Measurements from ENCODE around the gene ST3GAL3. TPM values are rescaled to one million over a fixed set of nuclear protein-coding genes. Genes with fewer than 3 reads are reported as not detected.

Gene ST3GAL3
- total and polyA plus RNA-seq, 2 of the 13 experiments (the other 11 are each of a cell fraction or from before 2014, with no cell fraction given), result 5.1 to 8.1 TPM

DNA sequence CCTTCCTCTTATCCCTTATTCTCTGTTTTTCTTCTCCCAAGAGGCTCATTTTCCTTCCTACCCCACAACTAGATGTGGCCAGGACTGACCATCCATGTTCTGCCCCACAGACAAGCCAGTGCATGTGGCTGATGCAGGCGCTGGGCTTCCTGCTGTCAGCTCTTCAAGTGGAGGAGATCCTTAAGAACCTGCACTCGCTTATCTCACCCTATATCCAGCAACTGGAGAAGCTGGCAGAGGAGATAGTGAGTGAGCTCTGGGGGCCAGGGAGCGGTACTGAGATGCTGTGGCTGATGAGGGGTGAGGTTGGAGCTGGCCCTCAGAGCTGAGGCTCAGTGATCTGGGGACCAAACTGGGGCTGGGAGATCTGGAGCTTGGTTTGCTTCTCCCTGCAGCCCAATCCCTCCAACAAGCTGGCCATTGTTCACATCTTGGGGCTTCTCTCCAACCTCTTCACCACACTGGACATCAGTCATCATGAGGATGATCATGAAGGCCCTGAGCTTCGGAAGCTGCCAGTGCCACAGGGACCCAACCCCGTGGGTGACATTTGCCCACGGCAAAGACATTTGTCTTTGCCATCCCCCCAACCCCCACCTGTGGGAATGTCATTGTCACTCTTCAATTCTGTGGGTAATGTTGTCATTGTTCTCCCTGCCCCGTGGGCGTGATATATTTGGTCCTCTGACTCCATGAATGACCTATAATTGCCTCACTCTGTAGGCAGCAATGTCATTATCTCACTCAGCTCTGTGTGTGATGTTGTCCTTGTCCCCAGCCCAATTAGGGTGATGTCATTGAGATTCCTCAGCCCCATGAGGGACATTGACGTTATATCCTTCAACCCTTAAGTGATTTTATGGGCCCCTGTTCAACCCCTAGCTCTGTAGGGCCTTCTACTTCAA, 251.3 kb downstream of the ST3GAL3 start:
- no peak overlapping the region for H3K4me2 ChIP-seq (ENCODE audit: low read depth, low read length)
- in situ Hi-C loops (cut with HindIII; ENCODE audit: extremely low pct_ligation_motif_present, low pct_unique_long_range_greater_than_20kb) (no loop called here), intact Hi-C loops (cut with micrococcal nuclease; ENCODE audit: unreplicated experiment) (no loop called here)
- H3K27ac ChIP-seq (ENCODE audit: extremely low read length, insufficient read depth, low read length), result no peak overlapping the region
- TF ChIP-seq, protein P1, sequence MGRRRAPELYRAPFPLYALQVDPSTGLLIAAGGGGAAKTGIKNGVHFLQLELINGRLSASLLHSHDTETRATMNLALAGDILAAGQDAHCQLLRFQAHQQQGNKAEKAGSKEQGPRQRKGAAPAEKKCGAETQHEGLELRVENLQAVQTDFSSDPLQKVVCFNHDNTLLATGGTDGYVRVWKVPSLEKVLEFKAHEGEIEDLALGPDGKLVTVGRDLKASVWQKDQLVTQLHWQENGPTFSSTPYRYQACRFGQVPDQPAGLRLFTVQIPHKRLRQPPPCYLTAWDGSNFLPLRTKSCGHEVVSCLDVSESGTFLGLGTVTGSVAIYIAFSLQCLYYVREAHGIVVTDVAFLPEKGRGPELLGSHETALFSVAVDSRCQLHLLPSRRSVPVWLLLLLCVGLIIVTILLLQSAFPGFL (CRISPR knock-in tag; IDR thresholded peaks at IDR 0.05), result no peak
- TF ChIP-seq ATF7 (IDR thresholded peaks at IDR 0.05), result peak; percentile 52
- no peak for TF ChIP-seq ATF7 (CRISPR knock-in tag; IDR thresholded peaks at IDR 0.05)
- FAIRE-seq (no peak), ATAC-seq (no peak), DNase-seq (ENCODE audit: low spot score) (no peak)
- BruUV-seq (replicated peaks), result no TSS peak
- H2AFZ ChIP-seq (ENCODE audit: low read length), result no peak overlapping the region
- ChIA-PET CTCF (ENCODE audit: low intra/inter-chr PET ratio, low total read pairs) (no interaction called here), POLR2A (interaction anchor here (0.5 kb wide), 1 partner anchor 9 kb away, joined by 3 read pairs; no protein-coding TSS in a partner anchor)
- no peaks in the 10 kb centered on the region for H3K4me1 ChIP-seq (ENCODE audit: insufficient read depth, low read length)
- H3K9me3 ChIP-seq (ENCODE audit: low read length), result no peaks in the 10 kb centered on the region
- H4K20me1 ChIP-seq (ENCODE audit: insufficient read depth, low read length), result no peaks in the 10 kb centered on the region
- no peaks in the 10 kb centered on the region for H3K27me3 ChIP-seq (ENCODE audit: control insufficient read depth in 1 of 2, insufficient read depth in 2 of 2, low read length in 2 of 2)
- H3K9ac ChIP-seq (ENCODE audit: insufficient read depth, low read depth, low read length), result no peak overlapping the region
- H3K4me3 ChIP-seq (replicated peaks in 1 of 3; ENCODE audit: insufficient read depth in 1 of 3, low read depth in 2 of 3, low read length in 3 of 3), result no peak overlapping the region
- no peaks in the 10 kb centered on the region for H3K79me2 ChIP-seq (ENCODE audit: insufficient read depth, low read length)
- peaks cover 5 to 22% of the 10 kb centered on the region in 2 experiments; a peak in 4 of 5 replicates for H3K36me3 ChIP-seq (replicated peaks in 1 of 2; ENCODE audit: control insufficient read depth in 1 of 2, insufficient read depth in 2 of 2, low read length in 2 of 2)
- 85% methylated on average over 9 of the region's 9 CpGs for WGBS (ENCODE audit: low lambda C conversion rate)

DNA sequence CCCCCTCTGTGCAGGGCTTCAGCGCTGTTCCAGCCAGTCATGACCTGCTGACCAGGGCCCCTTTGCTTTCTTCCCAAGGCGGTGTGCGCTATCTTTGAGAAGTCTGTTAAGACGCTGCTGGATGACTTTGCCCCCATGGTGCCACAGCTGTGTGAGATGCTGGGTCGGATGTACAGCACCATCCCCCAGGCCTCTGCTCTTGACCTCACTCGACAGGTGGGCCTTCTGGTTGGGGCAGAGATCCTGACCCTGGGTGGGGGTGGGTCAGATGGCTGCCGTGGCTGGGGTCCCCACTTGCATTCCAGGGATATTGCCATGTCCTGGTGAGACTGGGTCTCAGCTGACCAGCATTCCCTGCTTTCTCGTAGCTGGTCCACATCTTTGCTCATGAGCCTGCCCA, 253.5 kb downstream of the ST3GAL3 start:
- Histone ChIP-seq H3K27ac (ENCODE audit: extremely low read length, insufficient read depth, low read length) (no peak overlapping the region), H3K9me3 (ENCODE audit: low read length) (no peaks in the 10 kb centered on the region), H4K20me1 (ENCODE audit: insufficient read depth, low read length) (no peaks in the 10 kb centered on the region), H3K4me2 (ENCODE audit: low read depth, low read length) (no peak overlapping the region), H2AFZ (ENCODE audit: low read length) (no peak overlapping the region), H3K36me3 (replicated peaks in 1 of 2; ENCODE audit: control insufficient read depth in 1 of 2, insufficient read depth in 2 of 2, low read length in 2 of 2) (peaks cover 7 to 25% of the 10 kb centered on the region in 2 experiments; a peak in 4 of 5 replicates), H3K9ac (ENCODE audit: insufficient read depth, low read depth, low read length) (no peak overlapping the region), H3K4me3 (replicated peaks in 1 of 3; ENCODE audit: insufficient read depth in 1 of 3, low read depth in 2 of 3, low read length in 3 of 3) (no peak overlapping the region), H3K79me2 (ENCODE audit: insufficient read depth, low read length) (no peaks in the 10 kb centered on the region), H3K27me3 (ENCODE audit: control insufficient read depth in 1 of 2, insufficient read depth in 2 of 2, low read length in 2 of 2) (no peaks in the 10 kb centered on the region), H3K4me1 (ENCODE audit: insufficient read depth, low read length) (no peaks in the 10 kb centered on the region)
- FAIRE-seq (no peak), ATAC-seq (no peak), DNase-seq (ENCODE audit: low spot score) (no peak)
- CTCF ChIA-PET (ENCODE audit: low intra/inter-chr PET ratio, low total read pairs), result no interaction called here
- POLR2A ChIA-PET, result no interaction called here
- WGBS (ENCODE audit: low lambda C conversion rate), result 95% methylated on average over 5 of the region's 8 CpGs
- TF ChIP-seq TBX3 (IDR thresholded peaks at IDR 0.05; ENCODE audit: borderline replicate concordance) (no peak), TOE1 (CRISPR knock-in tag; IDR thresholded peaks at IDR 0.05) (no peak)
- TF ChIP-seq, protein P2, sequence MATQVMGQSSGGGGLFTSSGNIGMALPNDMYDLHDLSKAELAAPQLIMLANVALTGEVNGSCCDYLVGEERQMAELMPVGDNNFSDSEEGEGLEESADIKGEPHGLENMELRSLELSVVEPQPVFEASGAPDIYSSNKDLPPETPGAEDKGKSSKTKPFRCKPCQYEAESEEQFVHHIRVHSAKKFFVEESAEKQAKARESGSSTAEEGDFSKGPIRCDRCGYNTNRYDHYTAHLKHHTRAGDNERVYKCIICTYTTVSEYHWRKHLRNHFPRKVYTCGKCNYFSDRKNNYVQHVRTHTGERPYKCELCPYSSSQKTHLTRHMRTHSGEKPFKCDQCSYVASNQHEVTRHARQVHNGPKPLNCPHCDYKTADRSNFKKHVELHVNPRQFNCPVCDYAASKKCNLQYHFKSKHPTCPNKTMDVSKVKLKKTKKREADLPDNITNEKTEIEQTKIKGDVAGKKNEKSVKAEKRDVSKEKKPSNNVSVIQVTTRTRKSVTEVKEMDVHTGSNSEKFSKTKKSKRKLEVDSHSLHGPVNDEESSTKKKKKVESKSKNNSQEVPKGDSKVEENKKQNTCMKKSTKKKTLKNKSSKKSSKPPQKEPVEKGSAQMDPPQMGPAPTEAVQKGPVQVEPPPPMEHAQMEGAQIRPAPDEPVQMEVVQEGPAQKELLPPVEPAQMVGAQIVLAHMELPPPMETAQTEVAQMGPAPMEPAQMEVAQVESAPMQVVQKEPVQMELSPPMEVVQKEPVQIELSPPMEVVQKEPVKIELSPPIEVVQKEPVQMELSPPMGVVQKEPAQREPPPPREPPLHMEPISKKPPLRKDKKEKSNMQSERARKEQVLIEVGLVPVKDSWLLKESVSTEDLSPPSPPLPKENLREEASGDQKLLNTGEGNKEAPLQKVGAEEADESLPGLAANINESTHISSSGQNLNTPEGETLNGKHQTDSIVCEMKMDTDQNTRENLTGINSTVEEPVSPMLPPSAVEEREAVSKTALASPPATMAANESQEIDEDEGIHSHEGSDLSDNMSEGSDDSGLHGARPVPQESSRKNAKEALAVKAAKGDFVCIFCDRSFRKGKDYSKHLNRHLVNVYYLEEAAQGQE (IDR thresholded peaks at IDR 0.05; ENCODE audit: borderline replicate concordance in 1 of 2, low read depth in 1 of 2, low read length in 2 of 2), result no peak
- in situ Hi-C loops (cut with HindIII; ENCODE audit: extremely low pct_ligation_motif_present, low pct_unique_long_range_greater_than_20kb), result no loop called here
- intact Hi-C loops (cut with micrococcal nuclease; ENCODE audit: unreplicated experiment), result no loop called here
- no TSS peak for BruUV-seq (replicated peaks)

Measured in HepG2 (cell line).